Measurements from ENCODE around the gene SPATA6L. TPM values are rescaled to one million over a fixed set of nuclear protein-coding genes. Genes with fewer than 3 reads are reported as not detected.

SPATA6L gene
- total and polyA plus RNA-seq, 9 of the 15 experiments (the other 6 are each of a cell fraction or from before 2014, with no cell fraction given) = 0.03 to 1.00 (median 0.08) TPM; not detected in 4

DNA sequence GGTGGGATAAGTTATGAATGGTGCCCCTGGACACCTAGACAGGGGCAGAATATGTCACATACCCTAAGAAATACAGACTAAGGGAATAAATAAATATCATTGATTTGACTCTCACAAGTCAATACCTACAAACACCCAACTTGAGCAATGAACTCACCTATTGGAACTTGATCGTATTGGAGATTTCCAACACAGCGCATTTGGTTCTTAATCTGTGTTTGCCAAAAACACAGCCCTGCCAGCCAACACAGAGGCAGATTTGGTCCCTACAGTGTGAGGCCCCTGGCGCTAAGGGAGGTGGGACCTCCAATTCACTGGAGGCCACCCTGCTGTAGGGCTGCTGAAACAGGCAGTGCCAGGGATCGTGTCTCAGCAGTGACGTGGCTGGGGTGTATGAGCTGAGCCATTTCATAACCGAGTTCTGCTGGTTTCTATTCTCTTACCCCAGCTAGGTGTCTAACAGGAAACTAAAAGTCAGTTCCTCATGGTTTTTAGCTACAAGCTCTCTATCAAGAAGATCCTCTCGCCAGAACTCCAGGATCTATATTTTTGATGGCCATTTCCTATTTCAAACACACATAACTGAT, 91.5 kb downstream of the SPATA6L start (continued):
- no peak for TF ChIP-seq PRPF4 (IDR thresholded peaks at IDR 0.05; ENCODE audit: insufficient read depth, low read depth, low read length, poor library complexity, severe bottlenecking)

DNA sequence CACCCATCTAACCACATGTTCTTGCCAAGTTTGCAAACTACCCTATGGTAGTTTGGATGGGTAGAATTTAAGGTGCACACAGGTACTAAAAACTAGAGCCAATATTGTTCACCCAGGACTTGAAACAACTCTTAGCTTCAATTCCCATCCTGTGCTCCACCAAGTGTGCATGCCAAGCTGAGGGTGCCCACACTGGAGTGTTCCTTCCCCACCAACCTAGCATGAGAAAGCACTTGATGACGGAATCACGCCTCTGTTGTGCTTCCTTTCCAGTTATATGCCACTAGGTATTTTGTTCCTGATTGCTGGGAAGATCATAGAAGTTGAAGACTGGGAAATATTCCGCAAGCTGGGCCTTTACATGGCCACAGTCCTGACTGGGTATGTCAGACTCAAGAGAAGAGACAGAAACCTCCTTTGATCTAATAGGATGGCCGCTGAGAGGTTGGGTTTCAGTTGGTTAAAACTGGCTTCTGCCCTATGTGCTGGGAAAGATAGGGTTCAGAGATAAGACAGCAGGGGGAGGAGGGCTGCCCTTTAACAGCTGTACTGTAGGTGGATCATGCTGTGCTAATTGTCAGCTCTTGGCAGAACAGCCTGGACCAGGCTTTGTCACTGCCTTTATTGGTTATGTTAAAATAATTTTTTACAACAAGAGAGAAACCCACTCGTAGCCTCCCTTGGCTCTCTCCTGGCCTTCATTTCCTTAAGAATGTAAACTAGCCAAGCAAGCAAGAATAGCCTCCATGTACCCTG, 92.5 kb downstream of the SPATA6L start:
- H3K9ac ChIP-seq (ENCODE audit: insufficient read depth in 1 of 2, low read depth in 2 of 2, low read length in 2 of 2) = no peak overlapping the region

More for the DNA sequence above, 92.5 kb downstream of the SPATA6L start:
- TF ChIP-seq BCL6 (CRISPR knock-in tag; IDR thresholded peaks at IDR 0.05) (no peak), NELFE (IDR thresholded peaks at IDR 0.05; ENCODE audit: insufficient read depth, insufficient read length) (no peak), RBM17 (IDR thresholded peaks at IDR 0.05; ENCODE audit: borderline replicate concordance, low read depth, low read length) (no peak), ZNF76 (CRISPR knock-in tag; IDR thresholded peaks at IDR 0.05; ENCODE audit: borderline replicate concordance) (no peak), CLOCK (CRISPR knock-in tag; IDR thresholded peaks at IDR 0.05; ENCODE audit: borderline replicate concordance) (no peak)
- Histone ChIP-seq H3K36me3 (ENCODE audit: control insufficient read depth, insufficient read depth, low read length) (no peaks in the 10 kb centered on the region), H3K4me2 (ENCODE audit: insufficient read depth, low read length) (no peak overlapping the region), H3K4me3 (no peak overlapping the region), H3K9me3 (replicated peaks; ENCODE audit: control insufficient read depth, insufficient read depth, low read depth, low read length) (no peaks in the 10 kb centered on the region), H3K27me3 (ENCODE audit: control insufficient read depth in 2 of 2, insufficient read depth in 2 of 2, low read length in 2 of 2) (peaks cover 3 to 17% of the 10 kb centered on the region in 2 experiments; a peak in 3 of 5 replicates), H3K4me1 (replicated peaks in 1 of 2; ENCODE audit: control insufficient read depth in 2 of 2, insufficient read depth in 2 of 2, low read length in 2 of 2) (no peaks in the 10 kb centered on the region), H4K20me1 (replicated peaks; ENCODE audit: control insufficient read depth, insufficient read depth, low read length) (no peaks in the 10 kb centered on the region; the same call in 1 of the 2 replicates), H3K27ac (ENCODE audit: extremely low read depth, low read depth, low read length) (no peak overlapping the region), H2AFZ (ENCODE audit: low read depth, low read length) (no peak overlapping the region), H3K9me1 (ENCODE audit: control insufficient read depth, insufficient read depth, low read length) (no peaks in the 10 kb centered on the region), H3K79me2 (ENCODE audit: control insufficient read depth, insufficient read depth, low read length) (no peaks in the 10 kb centered on the region)
- no peak for DNase-seq (ENCODE audit: extremely low read depth in 1 of 4, low spot score in 3 of 4)
- no TSS peak for BruUV-seq (replicated peaks)
- in situ Hi-C loops (cut with MboI) (no loop called here), intact Hi-C loops (cut with micrococcal nuclease) (no loop called here)
- POLR2A ChIA-PET = interaction anchor here (1.2 to 1.5 kb wide), 2 partner anchors 29 to 30 kb away, joined by 4 read pairs; no protein-coding TSS in a partner anchor
- 3% methylated on average over 5 of the region's 5 CpGs for WGBS (ENCODE audit: insufficient coverage, low coverage, missing lambda C conversion rate)
- no peak for ATAC-seq
- FAIRE-seq = no peak
- CTCF ChIA-PET (ENCODE audit: low intra/inter-chr PET ratio) = no interaction called here

All from K562 (cell line).